Measurements from ENCODE around the gene CFTR. TPM values are rescaled to one million over a fixed set of nuclear protein-coding genes. Genes with fewer than 3 reads are reported as not detected.

The CFTR gene
- total and polyA plus RNA-seq, 9 of the 15 experiments (the other 6 are each of a cell fraction or from before 2014, with no cell fraction given): 0.20 TPM; not detected in 8

- H3K9me1 ChIP-seq (ENCODE audit: control insufficient read depth, insufficient read depth, low read length): no peaks in the 10 kb centered on the region
- H3K4me1 ChIP-seq (replicated peaks in 1 of 2; ENCODE audit: control insufficient read depth in 2 of 2, insufficient read depth in 2 of 2, low read length in 2 of 2): no peaks in the 10 kb centered on the region
- H3K4me3 ChIP-seq: no peak overlapping the region
- TF ChIP-seq SREBF1 (IDR thresholded peaks at IDR 0.05; ENCODE audit: borderline replicate concordance, low read depth, low read length): no peak
- TF ChIP-seq CXXC5 (CRISPR knock-in tag; IDR thresholded peaks at IDR 0.05): no peak
- no peak for TF ChIP-seq XRCC4 (IDR thresholded peaks at IDR 0.05; ENCODE audit: extremely low read depth, insufficient read depth, insufficient read length)
- no peak for TF ChIP-seq RFX1 (IDR thresholded peaks at IDR 0.05)
- no peak for TF ChIP-seq ZSCAN32 (CRISPR knock-in tag; IDR thresholded peaks at IDR 0.05)
- intact Hi-C loops (cut with micrococcal nuclease): no loop called here
- H3K9ac ChIP-seq (ENCODE audit: insufficient read depth in 1 of 2, low read depth in 2 of 2, low read length in 2 of 2): no peak overlapping the region
- 0% methylated on average over 1 of the region's 1 CpG for WGBS (ENCODE audit: insufficient coverage, low coverage, missing lambda C conversion rate)
- H3K79me2 ChIP-seq (ENCODE audit: control insufficient read depth, insufficient read depth, low read length): no peaks in the 10 kb centered on the region
- ATAC-seq (no peak), FAIRE-seq (no peak), DNase-seq (ENCODE audit: extremely low read depth in 1 of 4, low spot score in 3 of 4) (no peak)
- no TSS peak for BruUV-seq (replicated peaks)
- no peak overlapping the region for H3K4me2 ChIP-seq (ENCODE audit: insufficient read depth, low read length)
- no peaks in the 10 kb centered on the region for H3K36me3 ChIP-seq (ENCODE audit: control insufficient read depth, insufficient read depth, low read length)
- ChIA-PET POLR2A (no interaction called here), CTCF (ENCODE audit: low intra/inter-chr PET ratio) (no interaction called here)
- no peak overlapping the region for H3K27ac ChIP-seq (ENCODE audit: extremely low read depth, low read depth, low read length)
- in situ Hi-C loops (cut with MboI): no loop called here
- no peaks in the 10 kb centered on the region for H3K9me3 ChIP-seq (replicated peaks; ENCODE audit: control insufficient read depth, insufficient read depth, low read depth, low read length)
- H2AFZ ChIP-seq (ENCODE audit: low read depth, low read length): no peak overlapping the region
- no peaks in the 10 kb centered on the region for H3K27me3 ChIP-seq (ENCODE audit: control insufficient read depth in 2 of 2, insufficient read depth in 2 of 2, low read length in 2 of 2)
- no peaks in the 10 kb centered on the region for H4K20me1 ChIP-seq (replicated peaks; ENCODE audit: control insufficient read depth, insufficient read depth, low read length)
These were observed 186.2 kb downstream of the CFTR start for GRCh38 chr7:117666031-117666430.

DNA sequence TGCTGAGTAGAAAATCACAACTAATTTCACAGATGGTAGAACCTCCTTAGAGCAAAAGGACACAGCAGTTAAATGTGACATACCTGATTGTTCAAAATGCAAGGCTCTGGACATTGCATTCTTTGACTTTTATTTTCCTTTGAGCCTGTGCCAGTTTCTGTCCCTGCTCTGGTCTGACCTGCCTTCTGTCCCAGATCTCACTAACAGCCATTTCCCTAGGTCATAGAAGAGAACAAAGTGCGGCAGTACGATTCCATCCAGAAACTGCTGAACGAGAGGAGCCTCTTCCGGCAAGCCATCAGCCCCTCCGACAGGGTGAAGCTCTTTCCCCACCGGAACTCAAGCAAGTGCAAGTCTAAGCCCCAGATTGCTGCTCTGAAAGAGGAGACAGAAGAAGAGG lies 186.9 kb downstream of the CFTR start:
- Histone ChIP-seq H4K20me1 (replicated peaks; ENCODE audit: control insufficient read depth, insufficient read depth, low read length) (no peaks in the 10 kb centered on the region), H3K9ac (ENCODE audit: insufficient read depth in 1 of 2, low read depth in 2 of 2, low read length in 2 of 2) (no peak overlapping the region), H3K9me1 (ENCODE audit: control insufficient read depth, insufficient read depth, low read length) (no peaks in the 10 kb centered on the region), H3K4me2 (ENCODE audit: insufficient read depth, low read length) (no peak overlapping the region), H3K27ac (ENCODE audit: extremely low read depth, low read depth, low read length) (no peak overlapping the region), H3K4me3 (no peak overlapping the region), H3K27me3 (ENCODE audit: control insufficient read depth in 2 of 2, insufficient read depth in 2 of 2, low read length in 2 of 2) (no peaks in the 10 kb centered on the region), H3K79me2 (ENCODE audit: control insufficient read depth, insufficient read depth, low read length) (no peaks in the 10 kb centered on the region), H3K9me3 (replicated peaks; ENCODE audit: control insufficient read depth, insufficient read depth, low read depth, low read length) (no peaks in the 10 kb centered on the region), H2AFZ (ENCODE audit: low read depth, low read length) (no peak overlapping the region), H3K36me3 (ENCODE audit: control insufficient read depth, insufficient read depth, low read length) (no peaks in the 10 kb centered on the region), H3K4me1 (replicated peaks in 1 of 2; ENCODE audit: control insufficient read depth in 2 of 2, insufficient read depth in 2 of 2, low read length in 2 of 2) (no peaks in the 10 kb centered on the region)
- no TSS peak for BruUV-seq (replicated peaks)
- POLR2A ChIA-PET: no interaction called here
- in situ Hi-C loops (cut with MboI) (no loop called here), intact Hi-C loops (cut with micrococcal nuclease) (no loop called here)
- no peak for ATAC-seq
- 1% methylated on average over 6 of the region's 6 CpGs for WGBS (ENCODE audit: insufficient coverage, low coverage, missing lambda C conversion rate)
- CTCF ChIA-PET (ENCODE audit: low intra/inter-chr PET ratio): no interaction called here
- TF ChIP-seq NFIC (IDR thresholded peaks at IDR 0.05) (no peak), USF1 (CRISPR knock-in tag; IDR thresholded peaks at IDR 0.05) (no peak), ARID3A (IDR thresholded peaks at IDR 0.05; ENCODE audit: borderline replicate concordance, low read depth, low read length) (no peak), SRSF7 (optimal IDR thresholded peaks at IDR 0.05; ENCODE audit: low read depth, low read length) (no peak), ZNF695 (CRISPR knock-in tag; IDR thresholded peaks at IDR 0.05) (no peak), SMARCC2 (IDR thresholded peaks at IDR 0.05; ENCODE audit: low read depth) (no peak)
- TF ChIP-seq, protein P1, sequence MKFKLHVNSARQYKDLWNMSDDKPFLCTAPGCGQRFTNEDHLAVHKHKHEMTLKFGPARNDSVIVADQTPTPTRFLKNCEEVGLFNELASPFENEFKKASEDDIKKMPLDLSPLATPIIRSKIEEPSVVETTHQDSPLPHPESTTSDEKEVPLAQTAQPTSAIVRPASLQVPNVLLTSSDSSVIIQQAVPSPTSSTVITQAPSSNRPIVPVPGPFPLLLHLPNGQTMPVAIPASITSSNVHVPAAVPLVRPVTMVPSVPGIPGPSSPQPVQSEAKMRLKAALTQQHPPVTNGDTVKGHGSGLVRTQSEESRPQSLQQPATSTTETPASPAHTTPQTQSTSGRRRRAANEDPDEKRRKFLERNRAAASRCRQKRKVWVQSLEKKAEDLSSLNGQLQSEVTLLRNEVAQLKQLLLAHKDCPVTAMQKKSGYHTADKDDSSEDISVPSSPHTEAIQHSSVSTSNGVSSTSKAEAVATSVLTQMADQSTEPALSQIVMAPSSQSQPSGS (CRISPR knock-in tag; IDR thresholded peaks at IDR 0.05): no peak
- FAIRE-seq: no peak
- DNase-seq (ENCODE audit: extremely low read depth in 1 of 4, low spot score in 3 of 4): no peak
